Panc1 (cell line): Measurements from ENCODE around the gene ZNF469. TPM values are rescaled to one million over a fixed set of nuclear protein-coding genes. Genes with fewer than 3 reads are reported as not detected.

ENCODE experiments used
- ATAC-seq: fragments of 200-7000 bp; cut with Tn5 transposase; 2 replicates; pipeline ENCODE4 v1.9.1; 2020; ENCODE audit warnings: mild to moderate bottlenecking, moderate library complexity
- BruUV-seq: library from RNA; stranded (reverse); fragments of 400-500 nt; replicated peaks from 2 replicates; lab custom pipeline; 2021; lab: Mats Ljungman, UMichigan
- CTCF ChIA-PET: fragments of 300-600 bp; sonication (Branson Sonifier 250); formaldehyde crosslinking; loops from one replicate; lab custom pipeline; 2022; ENCODE audit warnings: antibody characterized with exemption; lab: Charles Lee
- POLR2A ChIA-PET: fragments of 300-600 bp; sonication (Branson Sonifier 250); formaldehyde crosslinking; loops from one replicate; lab custom pipeline; 2022; ENCODE audit warnings: antibody characterized with exemption; lab: Charles Lee
- DNase-seq: peaks from one replicate; pipeline ENCODE4 v3.0.0-alpha.2; 2010; ENCODE audit warnings: low read depth, low spot score
- H3K27ac ChIP-seq: 2 replicates; pipeline ENCODE4 v1.5.1; 2011; ENCODE audit warnings: mild to moderate bottlenecking, low read length, inconsistent platforms
- H3K27me3 ChIP-seq: fragments of 200-500 bp; sonication (Bioruptor generic); 2 replicates; pipeline ENCODE4 v1.6.0; 2014; ENCODE audit warnings: low read length, inconsistent platforms; ENCODE audit not compliant: control insufficient read depth, insufficient read depth
- H3K36me3 ChIP-seq: fragments of 200-500 bp; sonication (Bioruptor generic); 2 replicates; pipeline ENCODE4 v1.5.1; 2014; ENCODE audit warnings: inconsistent platforms, mild to moderate bottlenecking, low read length, moderate library complexity; ENCODE audit not compliant: control insufficient read depth, insufficient read depth
- H3K4me1 ChIP-seq: 2 replicates; pipeline ENCODE4 v1.5.1; 2011; ENCODE audit warnings: inconsistent platforms, mild to moderate bottlenecking, low read length, moderate library complexity; ENCODE audit not compliant: control insufficient read depth, insufficient read depth
- H3K4me3 ChIP-seq, 2 experiments: 2 replicates each; pipeline ENCODE4 v1.5.1; 2011 to 2012; ENCODE audit warnings: low read depth in 2 of 2, low read length in 2 of 2, mild to moderate bottlenecking in 2 of 2, inconsistent platforms in 1 of 2, moderate library complexity in 1 of 2
- H3K9me3 ChIP-seq: fragments of 200-500 bp; sonication (Bioruptor generic); 2 replicates; pipeline ENCODE4 v1.5.1; 2014; ENCODE audit warnings: low read depth, mild to moderate bottlenecking, inconsistent platforms, low read length, moderate library complexity; ENCODE audit not compliant: control insufficient read depth, insufficient read depth
- SIN3A ChIP-seq: IDR thresholded peaks from 2 replicates; pipeline ENCODE4 v1.6.1; 2012; ENCODE audit warnings: low read depth, mild to moderate bottlenecking, low read length, moderate library complexity, borderline replicate concordance; ENCODE audit not compliant: insufficient read depth
- TCF7L2 ChIP-seq: IDR thresholded peaks from 2 replicates; pipeline ENCODE4 v1.6.1; 2011; ENCODE audit warnings: mild to moderate bottlenecking, low read depth, low read length, inconsistent platforms
- in situ Hi-C: cut with HindIII; loops from 2 replicates; pipeline ENCODE4 v1.10.0; 2016; ENCODE audit warnings: low sequenced_read_pairs, low pct_unique_long_range_greater_than_20kb
- intact Hi-C: fragments of 100-400 bp; cut with micrococcal nuclease; formaldehyde crosslinking; loops from one replicate; pipeline ENCODE4 v1.10.0; 2022; ENCODE audit not compliant: unreplicated experiment
- total RNA-seq: library from RNA; stranded (reverse); gene quantifications from one replicate; pipeline ENCODE4 v1.2.1, GENCODE V29; 2021; ENCODE audit not compliant: unreplicated experiment
- TF ChIP-seq, protein P1 (sequence below), 2 experiments: IDR thresholded peaks; 2 replicates each; pipeline ENCODE4 v1.6.1; 2011 to 2012; ENCODE audit warnings: low read depth in 2 of 2, control low read depth in 1 of 2, low read length in 1 of 2, mild to moderate bottlenecking in 1 of 2, moderate library complexity in 1 of 2; ENCODE audit not compliant: insufficient read depth in 1 of 2
- TF ChIP-seq, protein P2 (sequence below): fragments of 450-650 bp; IDR thresholded peaks from 2 replicates; pipeline ENCODE4 v1.5.1; 2017; ENCODE audit warnings: mild to moderate bottlenecking

ZNF469 gene
- total RNA-seq, 1 experiment from 2014 or later: 1.3 TPM

DNA sequence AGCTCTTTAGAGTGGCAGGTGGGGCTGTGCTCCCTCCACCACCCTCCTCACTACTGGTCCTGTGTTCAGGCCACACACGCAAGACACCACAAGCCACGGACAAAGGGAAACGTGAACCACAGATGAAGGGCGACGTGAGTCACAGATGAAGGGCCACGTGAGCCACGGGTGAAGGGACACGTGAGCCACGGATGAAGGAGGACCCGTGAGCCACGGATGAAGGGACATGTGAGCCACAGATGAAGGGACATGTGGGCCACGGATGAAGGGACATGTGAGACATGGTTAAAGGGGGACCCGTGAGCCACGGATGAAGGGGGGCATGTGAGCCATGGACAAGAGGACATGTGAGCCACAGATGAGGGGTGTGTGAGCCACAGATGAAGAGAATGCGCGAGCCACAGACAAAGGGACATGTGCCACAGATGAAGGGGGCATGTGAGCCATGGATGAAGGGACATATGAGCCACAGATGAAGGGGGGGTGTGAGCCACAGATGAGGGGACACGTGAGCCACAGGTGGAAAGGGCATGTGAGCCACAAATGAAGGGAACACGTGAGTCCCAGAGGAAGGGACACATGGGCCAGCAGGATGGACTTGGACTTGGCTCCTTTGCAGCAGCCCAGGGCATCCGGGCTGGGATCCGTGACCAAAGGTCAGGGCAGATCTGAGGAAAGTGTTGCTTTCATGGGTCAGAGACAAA, 15.6 kb downstream of the ZNF469 start:
- ATAC-seq (no peak), DNase-seq (no peak)
- Histone ChIP-seq H3K4me1 (no peaks in the 10 kb centered on the region), H3K4me3 (no peak overlapping the region), H3K36me3 (no peaks in the 10 kb centered on the region), H3K9me3 (no peaks in the 10 kb centered on the region), H3K27ac (no peak overlapping the region), H3K27me3 (no peaks in the 10 kb centered on the region)
- TF ChIP-seq, protein P1, sequence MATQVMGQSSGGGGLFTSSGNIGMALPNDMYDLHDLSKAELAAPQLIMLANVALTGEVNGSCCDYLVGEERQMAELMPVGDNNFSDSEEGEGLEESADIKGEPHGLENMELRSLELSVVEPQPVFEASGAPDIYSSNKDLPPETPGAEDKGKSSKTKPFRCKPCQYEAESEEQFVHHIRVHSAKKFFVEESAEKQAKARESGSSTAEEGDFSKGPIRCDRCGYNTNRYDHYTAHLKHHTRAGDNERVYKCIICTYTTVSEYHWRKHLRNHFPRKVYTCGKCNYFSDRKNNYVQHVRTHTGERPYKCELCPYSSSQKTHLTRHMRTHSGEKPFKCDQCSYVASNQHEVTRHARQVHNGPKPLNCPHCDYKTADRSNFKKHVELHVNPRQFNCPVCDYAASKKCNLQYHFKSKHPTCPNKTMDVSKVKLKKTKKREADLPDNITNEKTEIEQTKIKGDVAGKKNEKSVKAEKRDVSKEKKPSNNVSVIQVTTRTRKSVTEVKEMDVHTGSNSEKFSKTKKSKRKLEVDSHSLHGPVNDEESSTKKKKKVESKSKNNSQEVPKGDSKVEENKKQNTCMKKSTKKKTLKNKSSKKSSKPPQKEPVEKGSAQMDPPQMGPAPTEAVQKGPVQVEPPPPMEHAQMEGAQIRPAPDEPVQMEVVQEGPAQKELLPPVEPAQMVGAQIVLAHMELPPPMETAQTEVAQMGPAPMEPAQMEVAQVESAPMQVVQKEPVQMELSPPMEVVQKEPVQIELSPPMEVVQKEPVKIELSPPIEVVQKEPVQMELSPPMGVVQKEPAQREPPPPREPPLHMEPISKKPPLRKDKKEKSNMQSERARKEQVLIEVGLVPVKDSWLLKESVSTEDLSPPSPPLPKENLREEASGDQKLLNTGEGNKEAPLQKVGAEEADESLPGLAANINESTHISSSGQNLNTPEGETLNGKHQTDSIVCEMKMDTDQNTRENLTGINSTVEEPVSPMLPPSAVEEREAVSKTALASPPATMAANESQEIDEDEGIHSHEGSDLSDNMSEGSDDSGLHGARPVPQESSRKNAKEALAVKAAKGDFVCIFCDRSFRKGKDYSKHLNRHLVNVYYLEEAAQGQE (IDR thresholded peaks at IDR 0.05; ENCODE audit: insufficient read depth in 1 of 2, low read depth in 2 of 2, low read length in 1 of 2): no peak
- ChIA-PET POLR2A (no interaction called here), CTCF (no interaction called here)
- intact Hi-C loops: no loop called here
- no TSS peak for BruUV-seq
- in situ Hi-C loops: no loop called here

DNA sequence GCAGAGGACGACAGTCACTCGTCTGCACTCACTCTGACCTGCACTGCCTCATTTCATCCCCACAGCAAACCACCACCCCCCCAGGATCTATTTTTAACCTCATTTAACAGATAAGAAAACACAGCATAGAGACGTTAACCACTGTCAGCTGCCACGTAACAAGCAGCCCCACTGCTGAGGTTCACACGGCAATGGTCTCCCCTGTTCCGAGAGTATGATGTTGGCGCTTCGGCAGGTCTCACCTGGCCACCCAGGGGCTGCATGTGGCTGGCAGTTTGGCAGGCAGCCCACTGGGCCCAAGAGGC, 16.1 kb downstream of the ZNF469 start:
- no peak for TF ChIP-seq TCF7L2
- TF ChIP-seq, protein P1 (IDR thresholded peaks at IDR 0.05; ENCODE audit: insufficient read depth in 1 of 2, low read depth in 2 of 2, low read length in 1 of 2): no peak
- TF ChIP-seq SIN3A: no peak
- TF ChIP-seq, protein P2, sequence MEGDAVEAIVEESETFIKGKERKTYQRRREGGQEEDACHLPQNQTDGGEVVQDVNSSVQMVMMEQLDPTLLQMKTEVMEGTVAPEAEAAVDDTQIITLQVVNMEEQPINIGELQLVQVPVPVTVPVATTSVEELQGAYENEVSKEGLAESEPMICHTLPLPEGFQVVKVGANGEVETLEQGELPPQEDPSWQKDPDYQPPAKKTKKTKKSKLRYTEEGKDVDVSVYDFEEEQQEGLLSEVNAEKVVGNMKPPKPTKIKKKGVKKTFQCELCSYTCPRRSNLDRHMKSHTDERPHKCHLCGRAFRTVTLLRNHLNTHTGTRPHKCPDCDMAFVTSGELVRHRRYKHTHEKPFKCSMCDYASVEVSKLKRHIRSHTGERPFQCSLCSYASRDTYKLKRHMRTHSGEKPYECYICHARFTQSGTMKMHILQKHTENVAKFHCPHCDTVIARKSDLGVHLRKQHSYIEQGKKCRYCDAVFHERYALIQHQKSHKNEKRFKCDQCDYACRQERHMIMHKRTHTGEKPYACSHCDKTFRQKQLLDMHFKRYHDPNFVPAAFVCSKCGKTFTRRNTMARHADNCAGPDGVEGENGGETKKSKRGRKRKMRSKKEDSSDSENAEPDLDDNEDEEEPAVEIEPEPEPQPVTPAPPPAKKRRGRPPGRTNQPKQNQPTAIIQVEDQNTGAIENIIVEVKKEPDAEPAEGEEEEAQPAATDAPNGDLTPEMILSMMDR: no peak
- ATAC-seq (no peak), DNase-seq (no peak)
- Histone ChIP-seq H3K27me3 (no peaks in the 10 kb centered on the region), H3K4me1 (no peaks in the 10 kb centered on the region), H3K9me3 (no peaks in the 10 kb centered on the region), H3K4me3 (no peak overlapping the region), H3K27ac (no peak overlapping the region), H3K36me3 (no peaks in the 10 kb centered on the region)
- BruUV-seq: no TSS peak
- intact Hi-C loops: no loop called here
- POLR2A ChIA-PET: no interaction called here
- CTCF ChIA-PET: no interaction called here
- in situ Hi-C loops: no loop called here
